LNCAP (cell line): Measurements from ENCODE around the gene DCDC2C.

Experiments
- TF ChIP-seq, protein P1 (sequence below): fragments of 450-650 bp; IDR thresholded peaks from 2 replicates; pipeline ENCODE4 v1.5.1; 2017; ENCODE audit warnings: mild to moderate bottlenecking

DCDC2C gene

GRCh38 chr2:3659447-3660432 is 43.6 kb upstream of the DCDC2C start:
- TF ChIP-seq, protein P1, sequence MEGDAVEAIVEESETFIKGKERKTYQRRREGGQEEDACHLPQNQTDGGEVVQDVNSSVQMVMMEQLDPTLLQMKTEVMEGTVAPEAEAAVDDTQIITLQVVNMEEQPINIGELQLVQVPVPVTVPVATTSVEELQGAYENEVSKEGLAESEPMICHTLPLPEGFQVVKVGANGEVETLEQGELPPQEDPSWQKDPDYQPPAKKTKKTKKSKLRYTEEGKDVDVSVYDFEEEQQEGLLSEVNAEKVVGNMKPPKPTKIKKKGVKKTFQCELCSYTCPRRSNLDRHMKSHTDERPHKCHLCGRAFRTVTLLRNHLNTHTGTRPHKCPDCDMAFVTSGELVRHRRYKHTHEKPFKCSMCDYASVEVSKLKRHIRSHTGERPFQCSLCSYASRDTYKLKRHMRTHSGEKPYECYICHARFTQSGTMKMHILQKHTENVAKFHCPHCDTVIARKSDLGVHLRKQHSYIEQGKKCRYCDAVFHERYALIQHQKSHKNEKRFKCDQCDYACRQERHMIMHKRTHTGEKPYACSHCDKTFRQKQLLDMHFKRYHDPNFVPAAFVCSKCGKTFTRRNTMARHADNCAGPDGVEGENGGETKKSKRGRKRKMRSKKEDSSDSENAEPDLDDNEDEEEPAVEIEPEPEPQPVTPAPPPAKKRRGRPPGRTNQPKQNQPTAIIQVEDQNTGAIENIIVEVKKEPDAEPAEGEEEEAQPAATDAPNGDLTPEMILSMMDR = no peak

DNA sequence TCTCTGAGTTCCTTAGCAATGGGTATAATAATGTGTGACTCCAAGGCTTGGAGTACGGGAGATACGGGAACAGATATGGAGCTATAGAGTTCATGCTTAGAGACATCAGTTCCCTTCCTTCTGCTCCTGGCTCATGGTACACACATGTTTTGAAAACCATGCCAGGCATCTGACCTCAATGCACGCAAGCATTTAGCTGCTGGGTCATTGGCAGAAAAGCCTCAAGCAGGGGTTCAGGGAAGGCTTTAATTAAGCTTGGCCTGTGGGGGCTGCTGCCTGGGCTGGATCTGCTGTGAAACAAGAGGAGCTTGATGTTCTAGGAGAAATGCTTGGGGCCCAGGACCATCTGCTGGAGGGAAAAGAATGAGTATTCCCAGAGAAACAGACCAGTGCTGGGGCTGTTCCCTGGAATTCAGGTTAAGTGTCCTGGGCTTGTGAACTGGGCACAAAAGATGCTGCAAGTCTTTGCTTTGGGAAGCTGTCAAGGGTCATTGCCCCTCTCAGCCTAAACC is 42.2 kb upstream of the DCDC2C start:
- TF ChIP-seq, protein P1 = no peak

GRCh38 chr2:3662239-3662638 is 41.1 kb upstream of the DCDC2C start:
- TF ChIP-seq, protein P1 = no peak

DNA sequence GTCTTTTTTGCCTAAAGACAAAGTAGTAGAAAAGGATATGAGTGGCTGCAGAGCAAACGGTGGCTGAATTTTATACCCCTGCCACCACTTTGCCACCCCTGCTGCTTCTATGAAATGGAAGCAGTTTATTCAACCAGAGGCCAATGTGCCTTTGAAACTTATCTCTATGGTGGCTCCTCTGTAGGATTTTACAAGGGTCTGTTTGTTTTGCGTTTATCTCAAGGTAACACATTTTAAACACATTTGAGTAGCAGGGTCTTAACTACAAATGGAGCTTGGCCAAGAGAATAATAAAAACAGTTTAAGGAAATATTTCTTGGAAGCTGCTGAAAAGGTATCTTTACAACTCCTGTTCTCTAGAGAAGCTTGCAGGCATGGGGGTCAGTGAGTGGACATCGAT is 39.3 kb upstream of the DCDC2C start:
- TF ChIP-seq, protein P1 = no peak

- TF ChIP-seq, protein P1 = no peak
Observed at GRCh38 chr2:3664925-3665324, 38.5 kb upstream of the DCDC2C start.

GRCh38 chr2:3665886-3666612 is 37.3 kb upstream of the DCDC2C start:
- TF ChIP-seq, protein P1 = no peak

DNA sequence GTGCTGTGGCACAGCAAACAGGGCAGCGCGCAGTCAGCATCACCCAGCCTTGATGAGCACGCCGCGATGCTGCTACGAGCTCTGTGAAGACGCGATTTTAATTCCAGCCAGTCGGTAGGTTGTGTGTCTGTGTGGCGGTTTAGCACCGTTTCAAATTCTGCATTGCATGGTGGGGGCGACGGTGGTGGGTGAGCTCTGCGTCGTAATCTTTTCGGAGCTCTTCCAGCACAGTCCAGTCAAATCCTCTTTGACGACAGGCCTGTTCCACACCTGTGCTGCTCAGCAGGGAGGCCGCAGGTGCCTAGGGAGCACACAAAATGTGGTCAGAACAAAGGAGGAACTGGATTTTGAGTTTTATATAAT is 36.8 kb upstream of the DCDC2C start:
- TF ChIP-seq, protein P1 = no peak
